ENCODE results near the gene PLCL1.

DNA sequence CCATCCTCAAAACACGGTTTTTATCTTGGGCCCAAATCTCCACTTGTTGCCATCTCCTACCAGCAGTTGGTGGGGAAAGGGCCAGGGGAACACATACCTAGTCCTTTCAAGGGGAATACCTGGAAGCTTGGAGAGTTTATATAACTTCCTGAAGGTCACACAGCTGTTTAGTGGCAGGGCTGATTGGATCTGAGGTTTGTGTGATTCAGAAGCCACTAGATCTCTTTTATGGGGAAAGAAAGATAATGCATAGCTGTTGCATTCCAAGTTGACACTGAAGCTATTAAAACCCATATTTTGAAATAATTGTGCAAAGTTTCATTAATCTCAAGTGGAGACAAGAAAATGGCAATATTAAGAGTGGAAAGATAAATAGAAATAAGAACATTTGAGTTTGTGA, 134.2 kb downstream of the PLCL1 start:
- TF ChIP-seq, protein P1, sequence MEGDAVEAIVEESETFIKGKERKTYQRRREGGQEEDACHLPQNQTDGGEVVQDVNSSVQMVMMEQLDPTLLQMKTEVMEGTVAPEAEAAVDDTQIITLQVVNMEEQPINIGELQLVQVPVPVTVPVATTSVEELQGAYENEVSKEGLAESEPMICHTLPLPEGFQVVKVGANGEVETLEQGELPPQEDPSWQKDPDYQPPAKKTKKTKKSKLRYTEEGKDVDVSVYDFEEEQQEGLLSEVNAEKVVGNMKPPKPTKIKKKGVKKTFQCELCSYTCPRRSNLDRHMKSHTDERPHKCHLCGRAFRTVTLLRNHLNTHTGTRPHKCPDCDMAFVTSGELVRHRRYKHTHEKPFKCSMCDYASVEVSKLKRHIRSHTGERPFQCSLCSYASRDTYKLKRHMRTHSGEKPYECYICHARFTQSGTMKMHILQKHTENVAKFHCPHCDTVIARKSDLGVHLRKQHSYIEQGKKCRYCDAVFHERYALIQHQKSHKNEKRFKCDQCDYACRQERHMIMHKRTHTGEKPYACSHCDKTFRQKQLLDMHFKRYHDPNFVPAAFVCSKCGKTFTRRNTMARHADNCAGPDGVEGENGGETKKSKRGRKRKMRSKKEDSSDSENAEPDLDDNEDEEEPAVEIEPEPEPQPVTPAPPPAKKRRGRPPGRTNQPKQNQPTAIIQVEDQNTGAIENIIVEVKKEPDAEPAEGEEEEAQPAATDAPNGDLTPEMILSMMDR (IDR thresholded peaks at IDR 0.05): no peak
- TF ChIP-seq POLR2A (IDR thresholded peaks at IDR 0.05) (no peak), POLR2AphosphoS5 (IDR thresholded peaks at IDR 0.05) (no peak)

All from prostate gland (tissue), 2 donors.